SK-N-SH (cell line): ENCODE data around the gene AUH. TPM values are rescaled to one million over a fixed set of nuclear protein-coding genes. Genes with fewer than 3 reads are reported as not detected.
A peak's percentile ranks its signal among the peaks of the same experiment; 100 is the strongest.

Source experiments
- CTCF ChIA-PET: fragments of 300-600, 350-600 bp; formaldehyde crosslinking; extraction: SDS; loops from one replicate; lab custom pipeline; 2021; lab: Yijun Ruan, JAX
- POLR2A ChIA-PET: fragments of 350-600 bp; sonication (Branson Sonifier 250); formaldehyde crosslinking; extraction: SDS; loops from one replicate; lab custom pipeline; 2020; ENCODE audit warnings: antibody characterized with exemption, inconsistent platforms; lab: Yijun Ruan, JAX
- DNase-seq: peaks from one replicate; pipeline ENCODE4 v3.0.0; 2012
- H2AFZ ChIP-seq: fragments of 200-600 bp; sonication (generic); 2 replicates; pipeline ENCODE4 v1.8.1; 2016; ENCODE audit warnings: antibody characterized with exemption, mild to moderate bottlenecking, low read depth
- H3F3A ChIP-seq: fragments of 200-600 bp; sonication (generic); replicated peaks from 2 replicates; pipeline ENCODE3; 2016; ENCODE audit warnings: antibody characterized with exemption, mild to moderate bottlenecking; ENCODE audit not compliant: insufficient read depth
- H3K27ac ChIP-seq, 2 experiments: fragments of 200-500 bp in 1 of 2; fragments of 200-600 bp in 1 of 2; sonication (Bioruptor generic) in 1 of 2; sonication (generic), shearing (Covaris generic) in 1 of 2; 2 replicates each; pipeline versions ENCODE4 v1.5.1 to v1.6.1; 2014 to 2016; ENCODE audit warnings: low read depth in 2 of 2, inconsistent platforms in 1 of 2, low read length in 1 of 2, mild to moderate bottlenecking in 1 of 2, mixed read lengths in 1 of 2
- H3K27me3 ChIP-seq: fragments of 200-600 bp; sonication (generic), shearing (Covaris generic); 2 replicates; pipeline ENCODE4 v1.6.1; 2016; ENCODE audit warnings: mixed run types; ENCODE audit not compliant: insufficient read depth
- H3K36me3 ChIP-seq, 2 experiments: fragments of 200-500 bp in 1 of 2; fragments of 200-600 bp in 1 of 2; sonication (Bioruptor generic) in 1 of 2; sonication (generic) in 1 of 2; replicated peaks in 1 of 2; 2 replicates each; pipeline versions ENCODE3 to v1.5.1; 2014 to 2016; ENCODE audit warnings: low read length in 1 of 2, mild to moderate bottlenecking in 1 of 2; ENCODE audit not compliant: insufficient read depth in 2 of 2, control insufficient read depth in 1 of 2
- H3K4me1 ChIP-seq, 2 experiments: fragments of 200-500 bp in 1 of 2; fragments of 200-600 bp in 1 of 2; sonication (Bioruptor generic) in 1 of 2; sonication (generic), shearing (Covaris generic) in 1 of 2; 2 replicates each; pipeline versions ENCODE4 v1.5.1 to v1.6.1; 2014 to 2016; ENCODE audit warnings: low read depth in 1 of 2, low read length in 1 of 2, mixed run types in 1 of 2; ENCODE audit not compliant: insufficient read depth in 2 of 2, control insufficient read depth in 1 of 2
- H3K4me2 ChIP-seq: fragments of 200-600 bp; sonication (generic), shearing (Covaris generic); 2 replicates; pipeline ENCODE4 v1.6.1; 2017; ENCODE audit warnings: mixed run types
- H3K4me3 ChIP-seq, 2 experiments: fragments of 200-500 bp in 1 of 2; fragments of 200-600 bp in 1 of 2; sonication (Bioruptor generic) in 1 of 2; sonication (generic), shearing (Covaris generic) in 1 of 2; 2 replicates each; pipeline versions ENCODE4 v1.5.1 to v1.8.1; 2014 to 2016; ENCODE audit warnings: low read depth in 2 of 2, inconsistent platforms in 1 of 2, low read length in 1 of 2, mild to moderate bottlenecking in 1 of 2, mixed read lengths in 1 of 2, moderate library complexity in 1 of 2
- H3K79me2 ChIP-seq: fragments of 200-600 bp; sonication (generic); 2 replicates; pipeline ENCODE4 v1.8.1; 2017; ENCODE audit warnings: mild to moderate bottlenecking; ENCODE audit not compliant: insufficient read depth
- H3K9ac ChIP-seq: fragments of 200-600 bp; sonication (generic); 2 replicates; pipeline ENCODE4 v1.6.1; 2017; ENCODE audit warnings: mixed run types
- H3K9me2 ChIP-seq: fragments of 200-600 bp; sonication (generic); 2 replicates; pipeline ENCODE4 v1.6.1; 2017; ENCODE audit warnings: mixed run types
- H3K9me3 ChIP-seq: fragments of 200-600 bp; sonication (generic); 2 replicates; pipeline ENCODE4 v1.6.1; 2017; ENCODE audit warnings: mixed run types, mild to moderate bottlenecking, moderate library complexity
- H4K20me1 ChIP-seq: fragments of 200-600 bp; sonication (generic); 2 replicates; pipeline ENCODE4 v1.6.1; 2017; ENCODE audit warnings: mild to moderate bottlenecking, mixed run types; ENCODE audit not compliant: insufficient read depth
- EZH2phosphoT487 ChIP-seq: fragments of 200-600 bp; sonication (generic); IDR thresholded peaks from 2 replicates; pipeline ENCODE4 v1.6.1; 2017; ENCODE audit warnings: low read depth, mixed run types, mild to moderate bottlenecking, antibody characterized with exemption, moderate library complexity, borderline replicate concordance
- FOSL2 ChIP-seq: IDR thresholded peaks from 2 replicates; pipeline ENCODE4 v1.4.0; 2012; ENCODE audit warnings: low read depth, mild to moderate bottlenecking, moderate library complexity, borderline replicate concordance
- FOXJ3 ChIP-seq: sonication (generic); formaldehyde crosslinking; IDR thresholded peaks from 2 replicates; pipeline ENCODE4 v1.5.1; 2020; ENCODE audit warnings: mild to moderate bottlenecking, missing genetic modification reagents
- FOXM1 ChIP-seq: IDR thresholded peaks from 2 replicates; pipeline ENCODE4 v1.4.0; 2012; ENCODE audit warnings: low read depth, mild to moderate bottlenecking
- GATA2 ChIP-seq: sonication (generic); formaldehyde crosslinking; IDR thresholded peaks from 2 replicates; pipeline ENCODE4 v1.5.0; 2020; ENCODE audit warnings: mild to moderate bottlenecking, missing genetic modification reagents
- JUND ChIP-seq: IDR thresholded peaks from 2 replicates; pipeline ENCODE4 v1.4.0; 2012
- NFIC ChIP-seq: IDR thresholded peaks from 2 replicates; pipeline ENCODE4 v1.4.0; 2012; ENCODE audit warnings: borderline replicate concordance
- POLR2AphosphoS5 ChIP-seq: IDR thresholded peaks from 2 replicates; pipeline ENCODE4 v1.6.1; 2012; ENCODE audit warnings: low read depth, low read length
- REST ChIP-seq: IDR thresholded peaks from 2 replicates; pipeline ENCODE4 v1.6.1; 2012; ENCODE audit warnings: mild to moderate bottlenecking, low read depth, low read length, moderate library complexity
- RFX5 ChIP-seq: IDR thresholded peaks from 2 replicates; pipeline ENCODE4 v1.6.1; 2012; ENCODE audit warnings: mild to moderate bottlenecking, improper control_type of control experiment, low read length
- SIN3A ChIP-seq: IDR thresholded peaks from 2 replicates; pipeline ENCODE4 v1.6.1; 2012; ENCODE audit warnings: low read depth, mild to moderate bottlenecking, low read length, moderate library complexity, borderline replicate concordance
- TEAD4 ChIP-seq: IDR thresholded peaks from 2 replicates; pipeline ENCODE4 v1.4.0; 2012; ENCODE audit warnings: mild to moderate bottlenecking, borderline replicate concordance; ENCODE audit not compliant: insufficient read depth
- USF1 ChIP-seq: IDR thresholded peaks from 2 replicates; pipeline ENCODE4 v1.4.0; 2012; ENCODE audit warnings: low read depth, borderline replicate concordance
- WGBS: methylation state at CpG from one replicate; pipeline ENCODE4 v1.1.6; 2017; ENCODE audit warnings: low lambda C conversion rate; 5-methylcytosine and 5-hydroxymethylcytosine counted together
- polyA plus RNA-seq, 3 experiments: library from polyadenylated mRNA; depleted of rRNA; stranded (reverse); fragments of >200 nt; gene quantifications; 2 replicates each; pipeline ENCODE4 v1.2.3, GENCODE V29; 2012

AUH gene
- polyA plus RNA-seq, 1 of the 3 experiments (the other 2 are of a cell fraction) = 7.6 TPM

GRCh38 chr9:91246846-91247245 is 114.9 kb downstream of the AUH start:
- Histone ChIP-seq H4K20me1 (no peaks in the 10 kb centered on the region), H3K9me3 (no peaks in the 10 kb centered on the region), H2AFZ (no peak overlapping the region), H3K79me2 (no peaks in the 10 kb centered on the region), H3K4me1 (peaks cover 0 to 7% of the 10 kb centered on the region in 2 experiments; a peak in 1 of 4 replicates), H3K4me3 (no peak overlapping the region), H3F3A (no peaks in the 10 kb centered on the region), H3K4me2 (no peak overlapping the region), H3K36me3 (no peaks in the 10 kb centered on the region), H3K9me2 (no peaks in the 10 kb centered on the region), H3K9ac (no peak overlapping the region), H3K27ac (no peak overlapping the region), H3K27me3 (no peaks in the 10 kb centered on the region)
- no peak for DNase-seq
- POLR2A ChIA-PET = no interaction called here
- TF ChIP-seq FOSL2 = no peak
- 95% methylated on average over 4 of the region's 5 CpGs for WGBS
- CTCF ChIA-PET = no interaction called here

- no peak overlapping the region for H3K4me3 ChIP-seq
- no peaks in the 10 kb centered on the region for H3K27me3 ChIP-seq
- no peaks in the 10 kb centered on the region for H3K79me2 ChIP-seq
- no peaks in the 10 kb centered on the region for H3K9me2 ChIP-seq
- no peaks in the 10 kb centered on the region for H3K9me3 ChIP-seq
- peaks cover 0 to 7% of the 10 kb centered on the region in 2 experiments; a peak in 1 of 4 replicates for H3K4me1 ChIP-seq
- no peak overlapping the region for H3K9ac ChIP-seq
- no peaks in the 10 kb centered on the region for H4K20me1 ChIP-seq
- no peak overlapping the region; the same call in 1 of the 2 replicates for H3K4me2 ChIP-seq
- H2AFZ ChIP-seq = peak overlapping the region; percentile 80; the same call in 1 of the 2 replicates
- POLR2A ChIA-PET = no interaction called here
- no peak for TF ChIP-seq USF1
- no peak for TF ChIP-seq GATA2
- TF ChIP-seq NFIC = no peak
- TF ChIP-seq EZH2phosphoT487 = no peak
- no peaks in the 10 kb centered on the region for H3K36me3 ChIP-seq
- H3K27ac ChIP-seq = no peak overlapping the region
- no peak for DNase-seq
- H3F3A ChIP-seq = no peaks in the 10 kb centered on the region
- CTCF ChIA-PET = no interaction called here
- 77% methylated on average over 6 of the region's 8 CpGs for WGBS
Observed at GRCh38 chr9:91245431-91246313, 116.0 kb downstream of the AUH start.

- Histone ChIP-seq H3K9ac (no peak overlapping the region), H2AFZ (no peak overlapping the region), H3K4me2 (no peak overlapping the region), H3K36me3 (no peaks in the 10 kb centered on the region), H3K79me2 (no peaks in the 10 kb centered on the region), H4K20me1 (no peaks in the 10 kb centered on the region), H3K4me3 (no peak overlapping the region), H3K27me3 (no peaks in the 10 kb centered on the region), H3K4me1 (peaks cover 0 to 7% of the 10 kb centered on the region in 2 experiments; a peak in 1 of 4 replicates), H3K27ac (no peak overlapping the region), H3K9me3 (no peaks in the 10 kb centered on the region), H3K9me2 (no peaks in the 10 kb centered on the region), H3F3A (no peaks in the 10 kb centered on the region)
- DNase-seq = no peak
- ChIA-PET POLR2A (no interaction called here), CTCF (no interaction called here)
- TF ChIP-seq SIN3A (no peak), FOXJ3 (no peak), FOXM1 (no peak), EZH2phosphoT487 (no peak), JUND (no peak), POLR2AphosphoS5 (no peak), TEAD4 (no peak), USF1 (no peak), GATA2 (no peak), REST (no peak), RFX5 (no peak)
- WGBS = 96% methylated on average over 2 of the region's 2 CpGs
Observed at GRCh38 chr9:91243029-91243428, 118.7 kb downstream of the AUH start.
